Bronchial epithelial cell (primary cell): ENCODE measurements around the gene HIVEP3. TPM values are rescaled to one million over a fixed set of nuclear protein-coding genes. Genes with fewer than 3 reads are reported as not detected.

ENCODE experiments used
- DNase-seq: peaks from one replicate; pipeline ENCODE4 v3.0.0-alpha.2; 2010; ENCODE audit warnings: low read depth
- FAIRE-seq: peaks from 2 replicates; lab custom pipeline; 2011; peaks lifted over from hg19 to GRCh38; lab: Jason Lieb, UNC
- H3K27me3 ChIP-seq: 2 replicates; pipeline ENCODE4 v1.5.1; 2011; ENCODE audit warnings: low read length; ENCODE audit not compliant: control insufficient read depth, insufficient read depth
- H3K36me3 ChIP-seq: 2 replicates; pipeline ENCODE4 v1.5.1; 2011; ENCODE audit warnings: low read length; ENCODE audit not compliant: control insufficient read depth, insufficient read depth
- H3K4me3 ChIP-seq: 2 replicates; pipeline ENCODE4 v1.5.1; 2011; ENCODE audit warnings: mild to moderate bottlenecking, low read depth, low read length, control low read depth
- CTCF ChIP-seq: IDR thresholded peaks from 2 replicates; pipeline ENCODE4 v1.5.1; 2011; ENCODE audit warnings: mild to moderate bottlenecking, moderate library complexity, low read length, control low read depth, inconsistent platforms; ENCODE audit not compliant: insufficient read depth, severe bottlenecking
- total RNA-seq: library from RNA; depleted of rRNA; stranded (reverse); fragments of >200 nt; gene quantifications from 2 replicates; pipeline ENCODE4 v1.2.1, GENCODE V29; 2014

The HIVEP3 gene
- total RNA-seq, 1 donor from 2014 or later: under 0.01 TPM

GRCh38 chr1:41712081-41712480 is 206.6 kb downstream of the HIVEP3 start:
- no peak for DNase-seq
- peak; percentile 83 for FAIRE-seq
- no peak for TF ChIP-seq CTCF
- Histone ChIP-seq H3K36me3 (no peaks in the 10 kb centered on the region), H3K27me3 (no peaks in the 10 kb centered on the region), H3K4me3 (no peak overlapping the region)

GRCh38 chr1:41711581-41711980 is 207.1 kb downstream of the HIVEP3 start:
- FAIRE-seq: no peak
- Histone ChIP-seq H3K27me3 (no peaks in the 10 kb centered on the region), H3K36me3 (no peaks in the 10 kb centered on the region), H3K4me3 (no peak overlapping the region)
- no peak for TF ChIP-seq CTCF
- no peak for DNase-seq

- no peak for FAIRE-seq
- no peak for DNase-seq
- Histone ChIP-seq H3K36me3 (no peaks in the 10 kb centered on the region), H3K4me3 (no peak overlapping the region), H3K27me3 (no peaks in the 10 kb centered on the region)
- no peak for TF ChIP-seq CTCF
Measured at GRCh38 chr1:41710980-41711379, 207.7 kb downstream of the HIVEP3 start.

- H3K4me3 ChIP-seq: no peak overlapping the region
- DNase-seq (no peak), FAIRE-seq (no peak)
- no peak for TF ChIP-seq CTCF
- H3K27me3 ChIP-seq: no peaks in the 10 kb centered on the region
- no peaks in the 10 kb centered on the region for H3K36me3 ChIP-seq
Measured at GRCh38 chr1:41709873-41710272, 208.8 kb downstream of the HIVEP3 start.

- TF ChIP-seq CTCF: no peak
- no peak for FAIRE-seq
- Histone ChIP-seq H3K27me3 (no peaks in the 10 kb centered on the region), H3K36me3 (no peaks in the 10 kb centered on the region), H3K4me3 (no peak overlapping the region)
- no peak for DNase-seq
Measured at GRCh38 chr1:41709331-41709730, 209.4 kb downstream of the HIVEP3 start.

- no peak for FAIRE-seq
- Histone ChIP-seq H3K36me3 (no peaks in the 10 kb centered on the region), H3K4me3 (no peak overlapping the region), H3K27me3 (no peaks in the 10 kb centered on the region)
- no peak for TF ChIP-seq CTCF
- no peak for DNase-seq
Measured at GRCh38 chr1:41708332-41708731, 210.4 kb downstream of the HIVEP3 start.
